Measurements from ENCODE around the gene MED16.

Gene MED16

DNA sequence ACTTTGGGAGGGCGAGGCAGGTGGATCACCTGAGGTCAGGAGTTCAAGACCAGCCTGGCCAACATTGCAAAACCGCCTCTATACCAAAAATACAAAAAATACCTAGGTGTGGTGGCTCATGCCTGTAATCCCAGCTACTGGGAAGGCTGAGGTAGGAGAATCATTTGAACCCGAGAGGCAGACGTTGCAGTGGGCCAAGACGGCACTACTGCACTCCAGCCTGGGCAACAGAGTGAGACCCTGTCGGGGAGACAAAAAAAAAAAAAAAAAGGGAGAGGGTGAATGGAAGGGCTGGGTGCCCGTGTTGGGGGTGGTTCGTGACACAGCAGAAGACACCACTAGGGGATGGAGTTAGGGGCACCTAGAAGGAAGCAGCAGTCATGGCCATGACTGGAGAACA lies 22.7 kb downstream of the MED16 start:
- in situ Hi-C loops (cut with HindIII; ENCODE audit: low sequenced_read_pairs): no loop called here

DNA sequence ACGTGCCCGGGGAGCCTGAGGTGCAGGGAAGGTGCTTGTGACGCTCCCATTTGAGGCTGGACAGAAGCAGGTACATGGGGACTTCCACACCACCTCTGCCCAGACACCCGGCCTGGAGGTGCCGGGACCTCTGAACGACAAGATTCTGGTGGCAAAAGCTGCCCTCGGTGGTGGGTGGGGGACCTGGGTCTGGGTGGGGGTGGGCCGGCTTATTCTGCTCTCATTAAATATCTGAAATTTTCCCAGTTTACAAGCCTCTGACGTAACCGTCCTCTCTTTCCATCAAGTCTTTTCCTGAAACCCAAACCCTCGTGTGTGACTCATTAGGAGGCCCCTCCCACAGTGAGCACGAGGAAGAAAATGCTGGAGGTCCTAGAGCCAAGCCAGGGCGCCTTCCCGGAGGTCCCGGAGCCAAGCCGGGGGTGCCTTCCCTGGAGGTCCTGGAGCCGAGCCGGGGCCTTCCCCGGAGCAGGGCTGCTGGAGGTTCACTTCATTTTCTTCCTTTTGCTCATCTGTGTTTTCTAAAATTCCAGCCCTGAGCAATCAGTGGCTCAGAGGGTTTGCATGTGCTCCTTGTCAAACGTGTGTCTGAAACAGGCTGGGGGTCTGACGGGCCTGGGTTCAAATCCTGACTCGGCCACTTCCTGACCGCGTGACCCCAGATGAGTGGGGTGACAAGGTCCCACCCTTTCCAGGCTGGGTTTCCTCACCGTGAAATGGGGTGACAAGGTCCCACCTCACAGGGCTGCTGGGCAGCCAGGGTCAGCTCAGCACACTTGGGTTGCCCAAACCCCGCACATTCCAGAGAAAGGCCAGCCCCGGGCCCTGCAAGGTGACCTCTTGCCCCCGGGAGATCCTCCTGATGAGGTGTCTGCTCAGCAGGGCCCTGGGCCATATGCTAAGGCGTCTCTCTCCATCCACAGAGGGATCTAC lies 23.5 kb downstream of the MED16 start:
- TF ChIP-seq, protein P1, sequence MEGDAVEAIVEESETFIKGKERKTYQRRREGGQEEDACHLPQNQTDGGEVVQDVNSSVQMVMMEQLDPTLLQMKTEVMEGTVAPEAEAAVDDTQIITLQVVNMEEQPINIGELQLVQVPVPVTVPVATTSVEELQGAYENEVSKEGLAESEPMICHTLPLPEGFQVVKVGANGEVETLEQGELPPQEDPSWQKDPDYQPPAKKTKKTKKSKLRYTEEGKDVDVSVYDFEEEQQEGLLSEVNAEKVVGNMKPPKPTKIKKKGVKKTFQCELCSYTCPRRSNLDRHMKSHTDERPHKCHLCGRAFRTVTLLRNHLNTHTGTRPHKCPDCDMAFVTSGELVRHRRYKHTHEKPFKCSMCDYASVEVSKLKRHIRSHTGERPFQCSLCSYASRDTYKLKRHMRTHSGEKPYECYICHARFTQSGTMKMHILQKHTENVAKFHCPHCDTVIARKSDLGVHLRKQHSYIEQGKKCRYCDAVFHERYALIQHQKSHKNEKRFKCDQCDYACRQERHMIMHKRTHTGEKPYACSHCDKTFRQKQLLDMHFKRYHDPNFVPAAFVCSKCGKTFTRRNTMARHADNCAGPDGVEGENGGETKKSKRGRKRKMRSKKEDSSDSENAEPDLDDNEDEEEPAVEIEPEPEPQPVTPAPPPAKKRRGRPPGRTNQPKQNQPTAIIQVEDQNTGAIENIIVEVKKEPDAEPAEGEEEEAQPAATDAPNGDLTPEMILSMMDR (IDR thresholded peaks at IDR 0.05; ENCODE audit: low read depth, low read length): no peak
- H3K4me3 ChIP-seq (ENCODE audit: low read depth, low read length): no peak overlapping the region
- in situ Hi-C loops (cut with HindIII; ENCODE audit: low sequenced_read_pairs): no loop called here
- peak; percentile 96 for DNase-seq (ENCODE audit: low read depth, low spot score)

More for the DNA sequence above, 22.7 kb downstream of the MED16 start:
- TF ChIP-seq, protein P1 (IDR thresholded peaks at IDR 0.05; ENCODE audit: low read depth, low read length): no peak
- no peak for DNase-seq (ENCODE audit: low read depth, low spot score)
- no peak overlapping the region for H3K4me3 ChIP-seq (ENCODE audit: low read depth, low read length)

DNA sequence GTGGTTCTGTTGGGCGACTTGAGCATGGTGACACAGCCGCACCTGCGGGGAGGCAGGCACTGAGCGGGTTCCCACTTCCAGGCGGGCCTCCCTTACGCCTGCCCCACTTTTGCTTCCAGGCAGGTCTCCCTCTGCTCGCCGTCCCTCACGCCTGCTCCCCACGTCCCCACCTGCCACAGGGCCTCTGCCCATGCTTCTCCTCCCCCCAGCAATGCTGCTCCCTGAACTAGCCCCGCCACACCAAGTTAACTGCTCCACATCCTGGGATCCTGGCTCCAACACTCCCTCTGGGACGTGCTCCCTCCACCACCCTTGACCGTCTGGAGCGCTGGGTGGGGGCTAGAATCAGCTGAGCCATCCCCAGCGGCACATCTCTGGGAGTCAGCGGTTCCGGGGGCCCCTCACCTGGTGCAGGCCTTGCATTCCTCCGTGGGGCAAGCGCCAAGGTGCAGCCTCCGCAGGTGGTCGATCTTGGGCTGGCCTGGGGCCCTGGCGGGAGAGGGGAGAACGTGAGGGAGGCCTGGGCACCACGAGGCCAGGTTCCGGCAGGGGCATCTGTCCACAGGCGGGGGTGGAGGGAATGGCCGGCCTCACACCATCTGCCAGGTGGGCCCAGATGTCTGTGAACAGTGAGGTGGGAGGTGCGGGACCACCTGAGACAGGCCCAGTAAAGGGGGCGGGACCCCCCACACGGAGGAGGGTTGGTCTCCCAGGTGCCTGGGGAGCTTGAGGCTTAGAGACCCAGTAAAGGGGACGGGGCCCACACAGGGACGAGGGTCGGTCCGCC lies 24.3 kb downstream of the MED16 start:
- in situ Hi-C loops (cut with HindIII; ENCODE audit: low sequenced_read_pairs): no loop called here
- TF ChIP-seq, protein P1 (IDR thresholded peaks at IDR 0.05; ENCODE audit: low read depth, low read length): no peak
- no peak overlapping the region for H3K4me3 ChIP-seq (ENCODE audit: low read depth, low read length)
- no peak for DNase-seq (ENCODE audit: low read depth, low spot score)

DNA sequence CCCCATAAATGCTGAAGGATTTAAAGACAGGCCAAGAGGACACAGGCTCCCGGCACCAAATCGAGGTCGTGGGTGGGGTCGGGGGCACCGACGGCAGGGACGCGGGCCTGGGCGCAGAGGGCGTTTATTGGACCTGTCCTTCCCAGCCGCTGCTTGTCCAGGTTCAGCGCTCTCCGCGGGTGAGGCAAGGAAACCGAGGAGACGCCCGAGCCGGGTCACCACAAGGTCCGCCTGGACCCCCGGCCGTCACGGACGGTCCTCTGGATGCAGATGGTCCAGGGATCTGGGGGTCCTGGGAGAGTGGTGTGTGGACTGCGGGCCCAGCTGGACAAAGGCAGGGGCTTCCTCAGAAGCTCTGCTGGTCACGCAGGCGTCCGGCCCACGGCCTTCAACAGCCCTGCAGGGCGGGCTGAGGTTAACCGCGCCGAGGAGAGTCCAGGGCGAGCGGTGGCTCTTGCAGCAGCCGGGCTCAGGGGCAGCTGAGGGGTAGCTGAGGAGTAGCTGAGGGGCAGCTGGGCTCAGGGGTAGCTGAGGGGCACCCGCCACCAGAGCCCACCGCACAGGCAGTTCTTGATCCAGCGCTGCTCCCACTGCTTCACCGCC lies 25.0 kb downstream of the MED16 start:
- no peak for DNase-seq (ENCODE audit: low read depth, low spot score)
- TF ChIP-seq, protein P1 (IDR thresholded peaks at IDR 0.05; ENCODE audit: low read depth, low read length): no peak
- in situ Hi-C loops (cut with HindIII; ENCODE audit: low sequenced_read_pairs): no loop called here
- H3K4me3 ChIP-seq (ENCODE audit: low read depth, low read length): no peak overlapping the region

DNA sequence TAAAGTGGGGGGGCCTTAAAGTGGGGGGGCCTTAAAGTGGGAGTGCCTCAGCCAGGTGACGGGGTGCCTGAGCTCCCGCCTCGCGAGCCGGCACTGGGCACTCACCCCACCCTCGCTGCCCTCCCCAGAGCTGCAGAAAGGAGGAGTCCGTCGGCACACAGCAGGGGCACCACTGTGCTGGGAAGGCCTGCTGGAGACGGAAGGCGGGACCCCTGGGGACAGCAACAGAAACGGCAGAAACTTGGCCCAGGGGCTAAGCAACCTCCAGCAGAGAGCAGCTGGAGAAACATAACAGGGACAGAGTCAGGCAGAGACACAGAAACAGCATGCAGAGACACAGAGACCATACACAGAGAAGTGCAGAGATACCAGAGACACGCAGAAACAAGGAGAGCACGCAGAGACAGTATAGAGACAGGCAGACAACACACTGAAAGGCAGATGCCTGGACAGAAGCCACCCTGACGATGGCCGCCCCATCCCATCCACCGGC lies 25.6 kb downstream of the MED16 start:
- in situ Hi-C loops (cut with HindIII; ENCODE audit: low sequenced_read_pairs): no loop called here
- TF ChIP-seq, protein P1 (IDR thresholded peaks at IDR 0.05; ENCODE audit: low read depth, low read length): no peak
- DNase-seq (ENCODE audit: low read depth, low spot score): peak; percentile 75
- H3K4me3 ChIP-seq (ENCODE audit: low read depth, low read length): no peak overlapping the region

DNA sequence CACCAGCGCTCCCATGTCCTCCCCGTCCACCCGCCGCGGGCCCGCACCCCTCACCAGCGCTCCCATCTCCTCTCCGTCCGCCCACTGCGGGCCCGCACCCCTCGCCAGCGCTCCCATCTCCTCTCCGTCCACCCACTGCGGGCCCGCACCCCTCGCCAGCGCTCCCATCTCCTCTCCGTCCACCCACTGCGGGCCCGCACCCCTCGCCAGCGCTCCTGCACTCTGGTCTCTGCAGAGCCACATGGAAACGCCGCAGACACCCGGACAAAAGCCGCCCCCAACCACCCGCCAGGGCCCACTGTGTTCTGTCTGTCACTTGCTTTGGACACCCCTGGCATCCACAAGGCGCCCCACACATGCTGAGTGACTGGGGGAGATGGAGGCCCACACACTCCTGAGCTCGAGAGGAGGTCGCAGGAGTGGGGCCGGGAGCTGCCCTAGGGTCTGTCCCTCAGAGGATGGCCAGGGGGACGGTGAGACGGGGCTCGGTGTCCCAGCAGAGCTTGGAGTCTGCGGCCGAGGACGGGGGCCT lies 26.2 kb downstream of the MED16 start:
- no peak overlapping the region for H3K4me3 ChIP-seq (ENCODE audit: low read depth, low read length)
- no peak for DNase-seq (ENCODE audit: low read depth, low spot score)
- in situ Hi-C loops (cut with HindIII; ENCODE audit: low sequenced_read_pairs): no loop called here
- TF ChIP-seq, protein P1 (IDR thresholded peaks at IDR 0.05; ENCODE audit: low read depth, low read length): no peak
